ENCODE data around the gene AOPEP.

- TF ChIP-seq CTCF (IDR thresholded peaks at IDR 0.05) = no peak
- TF ChIP-seq POLR2A (IDR thresholded peaks at IDR 0.05) = no peak
These were observed 2.2 kb downstream of the AOPEP start for GRCh38 chr9:94728719-94729118.
